SK-N-SH (cell line): ENCODE results near the gene SMS. TPM values are rescaled to one million over a fixed set of nuclear protein-coding genes. Genes with fewer than 3 reads are reported as not detected.
A peak's percentile ranks its signal among the peaks of the same experiment; 100 is the strongest.

ENCODE experiments used
- CTCF ChIA-PET: fragments of 300-600, 350-600 bp; formaldehyde crosslinking; extraction: SDS; loops from one replicate; lab custom pipeline; 2021; lab: Yijun Ruan, JAX
- POLR2A ChIA-PET: fragments of 350-600 bp; sonication (Branson Sonifier 250); formaldehyde crosslinking; extraction: SDS; loops from one replicate; lab custom pipeline; 2020; ENCODE audit warnings: antibody characterized with exemption, inconsistent platforms; lab: Yijun Ruan, JAX
- DNase-seq: peaks from one replicate; pipeline ENCODE4 v3.0.0; 2012
- H2AFZ ChIP-seq: fragments of 200-600 bp; sonication (generic); 2 replicates; pipeline ENCODE4 v1.8.1; 2016; ENCODE audit warnings: antibody characterized with exemption, mild to moderate bottlenecking, low read depth
- H3F3A ChIP-seq: fragments of 200-600 bp; sonication (generic); replicated peaks from 2 replicates; pipeline ENCODE3; 2016; ENCODE audit warnings: antibody characterized with exemption, mild to moderate bottlenecking; ENCODE audit not compliant: insufficient read depth
- H3K27ac ChIP-seq, 2 experiments: fragments of 200-500 bp in 1 of 2; fragments of 200-600 bp in 1 of 2; sonication (Bioruptor generic) in 1 of 2; sonication (generic), shearing (Covaris generic) in 1 of 2; 2 replicates each; pipeline versions ENCODE4 v1.5.1 to v1.6.1; 2014 to 2016; ENCODE audit warnings: low read depth in 2 of 2, inconsistent platforms in 1 of 2, low read length in 1 of 2, mild to moderate bottlenecking in 1 of 2, mixed read lengths in 1 of 2
- H3K27me3 ChIP-seq: fragments of 200-600 bp; sonication (generic), shearing (Covaris generic); 2 replicates; pipeline ENCODE4 v1.6.1; 2016; ENCODE audit warnings: mixed run types; ENCODE audit not compliant: insufficient read depth
- H3K36me3 ChIP-seq, 2 experiments: fragments of 200-500 bp in 1 of 2; fragments of 200-600 bp in 1 of 2; sonication (Bioruptor generic) in 1 of 2; sonication (generic) in 1 of 2; replicated peaks in 1 of 2; 2 replicates each; pipeline versions ENCODE3 to v1.5.1; 2014 to 2016; ENCODE audit warnings: low read length in 1 of 2, mild to moderate bottlenecking in 1 of 2; ENCODE audit not compliant: insufficient read depth in 2 of 2, control insufficient read depth in 1 of 2
- H3K4me1 ChIP-seq, 2 experiments: fragments of 200-500 bp in 1 of 2; fragments of 200-600 bp in 1 of 2; sonication (Bioruptor generic) in 1 of 2; sonication (generic), shearing (Covaris generic) in 1 of 2; 2 replicates each; pipeline versions ENCODE4 v1.5.1 to v1.6.1; 2014 to 2016; ENCODE audit warnings: low read depth in 1 of 2, low read length in 1 of 2, mixed run types in 1 of 2; ENCODE audit not compliant: insufficient read depth in 2 of 2, control insufficient read depth in 1 of 2
- H3K4me2 ChIP-seq: fragments of 200-600 bp; sonication (generic), shearing (Covaris generic); 2 replicates; pipeline ENCODE4 v1.6.1; 2017; ENCODE audit warnings: mixed run types
- H3K4me3 ChIP-seq, 2 experiments: fragments of 200-500 bp in 1 of 2; fragments of 200-600 bp in 1 of 2; sonication (Bioruptor generic) in 1 of 2; sonication (generic), shearing (Covaris generic) in 1 of 2; 2 replicates each; pipeline versions ENCODE4 v1.5.1 to v1.8.1; 2014 to 2016; ENCODE audit warnings: low read depth in 2 of 2, inconsistent platforms in 1 of 2, low read length in 1 of 2, mild to moderate bottlenecking in 1 of 2, mixed read lengths in 1 of 2, moderate library complexity in 1 of 2
- H3K79me2 ChIP-seq: fragments of 200-600 bp; sonication (generic); 2 replicates; pipeline ENCODE4 v1.8.1; 2017; ENCODE audit warnings: mild to moderate bottlenecking; ENCODE audit not compliant: insufficient read depth
- H3K9ac ChIP-seq: fragments of 200-600 bp; sonication (generic); 2 replicates; pipeline ENCODE4 v1.6.1; 2017; ENCODE audit warnings: mixed run types
- H3K9me2 ChIP-seq: fragments of 200-600 bp; sonication (generic); 2 replicates; pipeline ENCODE4 v1.6.1; 2017; ENCODE audit warnings: mixed run types
- H3K9me3 ChIP-seq: fragments of 200-600 bp; sonication (generic); 2 replicates; pipeline ENCODE4 v1.6.1; 2017; ENCODE audit warnings: mixed run types, mild to moderate bottlenecking, moderate library complexity
- H4K20me1 ChIP-seq: fragments of 200-600 bp; sonication (generic); 2 replicates; pipeline ENCODE4 v1.6.1; 2017; ENCODE audit warnings: mild to moderate bottlenecking, mixed run types; ENCODE audit not compliant: insufficient read depth
- CHD2 ChIP-seq: fragments of 150-350 bp; IDR thresholded peaks from 2 replicates; pipeline ENCODE4 v1.6.1; 2018; ENCODE audit warnings: low read length; ENCODE audit not compliant: partially characterized antibody
- CTCF ChIP-seq: fragments of 200-600 bp; sonication (generic); IDR thresholded peaks from 2 replicates; pipeline ENCODE4 v1.6.1; 2017; ENCODE audit warnings: antibody characterized with exemption, mild to moderate bottlenecking, moderate library complexity
- ELF1 ChIP-seq: IDR thresholded peaks from 2 replicates; pipeline ENCODE4 v1.4.0; 2012
- EP300 ChIP-seq, 2 experiments: IDR thresholded peaks; 2 replicates each; pipeline versions ENCODE4 v1.4.0 to v1.6.1; 2012; ENCODE audit warnings: borderline replicate concordance in 1 of 2, low read depth in 1 of 2, low read length in 1 of 2
- EZH2phosphoT487 ChIP-seq: fragments of 200-600 bp; sonication (generic); IDR thresholded peaks from 2 replicates; pipeline ENCODE4 v1.6.1; 2017; ENCODE audit warnings: low read depth, mixed run types, mild to moderate bottlenecking, antibody characterized with exemption, moderate library complexity, borderline replicate concordance
- FOSL2 ChIP-seq: IDR thresholded peaks from 2 replicates; pipeline ENCODE4 v1.4.0; 2012; ENCODE audit warnings: low read depth, mild to moderate bottlenecking, moderate library complexity, borderline replicate concordance
- FOXJ3 ChIP-seq: sonication (generic); formaldehyde crosslinking; IDR thresholded peaks from 2 replicates; pipeline ENCODE4 v1.5.1; 2020; ENCODE audit warnings: mild to moderate bottlenecking, missing genetic modification reagents
- FOXM1 ChIP-seq: IDR thresholded peaks from 2 replicates; pipeline ENCODE4 v1.4.0; 2012; ENCODE audit warnings: low read depth, mild to moderate bottlenecking
- GABPA ChIP-seq: IDR thresholded peaks from 2 replicates; pipeline ENCODE4 v1.4.0; 2012; ENCODE audit warnings: low read depth, mild to moderate bottlenecking
- IRF3 ChIP-seq: fragments of 150-350 bp; IDR thresholded peaks from 2 replicates; pipeline ENCODE4 v1.6.1; 2016; ENCODE audit warnings: mild to moderate bottlenecking, low read depth, low read length
- JUND ChIP-seq: IDR thresholded peaks from 2 replicates; pipeline ENCODE4 v1.4.0; 2012
- MAX ChIP-seq: IDR thresholded peaks from 2 replicates; pipeline ENCODE4 v1.4.0; 2012; ENCODE audit warnings: low read depth
- MEF2A ChIP-seq: IDR thresholded peaks from 2 replicates; pipeline ENCODE4 v1.4.0; 2012; ENCODE audit warnings: low read depth, borderline replicate concordance
- MXI1 ChIP-seq: IDR thresholded peaks from 2 replicates; pipeline ENCODE4 v1.6.1; 2012; ENCODE audit warnings: mild to moderate bottlenecking, low read depth, low read length, improper control_type of control experiment
- NFIC ChIP-seq: IDR thresholded peaks from 2 replicates; pipeline ENCODE4 v1.4.0; 2012; ENCODE audit warnings: borderline replicate concordance
- NRF1 ChIP-seq: IDR thresholded peaks from 2 replicates; pipeline ENCODE4 v1.6.1; 2012; ENCODE audit warnings: low read depth, mild to moderate bottlenecking, low read length
- PBX3 ChIP-seq: IDR thresholded peaks from 2 replicates; pipeline ENCODE4; 2012
- POLR2AphosphoS5 ChIP-seq: IDR thresholded peaks from 2 replicates; pipeline ENCODE4 v1.6.1; 2012; ENCODE audit warnings: low read depth, low read length
- RAD21 ChIP-seq: IDR thresholded peaks from 2 replicates; pipeline ENCODE4 v1.6.1; 2012; ENCODE audit warnings: mild to moderate bottlenecking, low read length
- RCOR1 ChIP-seq: fragments of 150-350 bp; IDR thresholded peaks from 2 replicates; pipeline ENCODE4 v1.6.1; 2017; ENCODE audit warnings: antibody characterized with exemption, low read length
- RFX5 ChIP-seq: IDR thresholded peaks from 2 replicates; pipeline ENCODE4 v1.6.1; 2012; ENCODE audit warnings: mild to moderate bottlenecking, improper control_type of control experiment, low read length
- RXRA ChIP-seq: IDR thresholded peaks from 2 replicates; pipeline ENCODE4 v1.4.0; 2012; ENCODE audit warnings: low read depth, mild to moderate bottlenecking, borderline replicate concordance
- SIN3A ChIP-seq: IDR thresholded peaks from 2 replicates; pipeline ENCODE4 v1.6.1; 2012; ENCODE audit warnings: low read depth, mild to moderate bottlenecking, low read length, moderate library complexity, borderline replicate concordance
- TCF12 ChIP-seq: IDR thresholded peaks from 2 replicates; pipeline ENCODE4 v1.4.0; 2012
- TEAD4 ChIP-seq: IDR thresholded peaks from 2 replicates; pipeline ENCODE4 v1.4.0; 2012; ENCODE audit warnings: mild to moderate bottlenecking, borderline replicate concordance; ENCODE audit not compliant: insufficient read depth
- WGBS: methylation state at CpG from one replicate; pipeline ENCODE4 v1.1.6; 2017; ENCODE audit warnings: low lambda C conversion rate; 5-methylcytosine and 5-hydroxymethylcytosine counted together
- polyA plus RNA-seq, 3 experiments: library from polyadenylated mRNA; depleted of rRNA; stranded (reverse); fragments of >200 nt; gene quantifications; 2 replicates each; pipeline ENCODE4 v1.2.3, GENCODE V29; 2012

The SMS gene
- polyA plus RNA-seq, 1 of the 3 experiments (the other 2 are of a cell fraction), result 116 TPM

- Histone ChIP-seq H4K20me1 (no peaks in the 10 kb centered on the region), H3K9ac (no peak overlapping the region), H3K36me3 (no peaks in the 10 kb centered on the region), H3K27me3 (no peaks in the 10 kb centered on the region), H2AFZ (0 out of 2 replicates have a peak overlapping the region, but pooled peaks have one; percentile 64), H3K9me3 (no peaks in the 10 kb centered on the region), H3K4me2 (no peak overlapping the region), H3K79me2 (no peaks in the 10 kb centered on the region), H3F3A (peaks cover 46% of the 10 kb centered on the region), H3K4me1 (peaks cover 0 to 18% of the 10 kb centered on the region in 2 experiments; a peak in 2 of 4 replicates), H3K27ac (peak overlapping the region in 1 of 2 experiments; percentile 88; a peak in 1 of 4 replicates), H3K4me3 (no peak overlapping the region), H3K9me2 (no peaks in the 10 kb centered on the region)
- TF ChIP-seq CHD2 (no peak), RCOR1 (no peak), FOSL2 (no peak), GABPA (no peak), NFIC (no peak), SIN3A (no peak), FOXM1 (no peak), ELF1 (no peak), JUND (no peak), POLR2AphosphoS5 (no peak), FOXJ3 (CRISPR knock-in tag) (no peak), TEAD4 (no peak), RAD21 (no peak), RFX5 (no peak)
- 31% methylated on average over 1 of the region's 1 CpG for WGBS
- ChIA-PET CTCF (interaction anchor here (1.3 kb wide), 1 partner anchor 54 kb away, joined by 3 read pairs; no protein-coding TSS in a partner anchor), POLR2A (no interaction called here)
- no peak for DNase-seq
These were observed 9.5 kb upstream of the SMS start for GRCh38 chrX:21930986-21931385.

- WGBS, result 33% methylated on average over 11 of the region's 11 CpGs
These were observed 8.1 kb upstream of the SMS start for GRCh38 chrX:21932292-21933002.

More at GRCh38 chrX:21932292-21933002, 8.1 kb upstream of the SMS start:
- H3F3A ChIP-seq, result peaks cover 35% of the 10 kb centered on the region
- H3K27ac ChIP-seq, result peak overlapping the region; percentile 39 to 88; a peak in 3 of 4 replicates
- no peaks in the 10 kb centered on the region for H3K9me3 ChIP-seq
- DNase-seq, result no peak
- peak overlapping the region; percentile 48; the same call in 1 of the 2 replicates for H3K4me2 ChIP-seq
- H3K79me2 ChIP-seq, result no peaks in the 10 kb centered on the region
- H3K9me2 ChIP-seq, result no peaks in the 10 kb centered on the region
- TF ChIP-seq EZH2phosphoT487, result no peak
- TF ChIP-seq MEF2A, result no peak
- TF ChIP-seq JUND, result peak; percentile 71
- peak; percentile 41 for TF ChIP-seq CTCF
- TF ChIP-seq PBX3, result peak; percentile 61
- TF ChIP-seq MAX, result peak; percentile 81
- no peak for TF ChIP-seq NRF1
- TF ChIP-seq MXI1, result no peak
- peak; percentile 61; the same call in 1 of the 2 replicates for TF ChIP-seq FOSL2
- peak; percentile 23; the same call in 1 of the 2 replicates for TF ChIP-seq POLR2AphosphoS5
- no peak for TF ChIP-seq IRF3
- TF ChIP-seq EP300 (IDR thresholded peaks at IDR 0.05; ENCODE audit: borderline replicate concordance in 1 of 2, low read depth in 1 of 2, low read length in 1 of 2), result peak in 1 of 2 experiments; percentile 43; a peak in 1 of 4 replicates
- TF ChIP-seq RXRA, result 0 out of 2 replicates have a peak, but pooled peaks have one; percentile 50
- TF ChIP-seq TCF12, result peak; percentile 54
- no peak for TF ChIP-seq RFX5
- TF ChIP-seq ELF1, result peak; percentile 23; the same call in 1 of the 2 replicates
- peak; percentile 63 for TF ChIP-seq NFIC
- ChIA-PET CTCF (interaction anchor here (1.3 kb wide), 1 partner anchor 53 kb away, joined by 3 read pairs; no protein-coding TSS in a partner anchor), POLR2A (no interaction called here)
- peak overlapping the region in 1 of 2 experiments; percentile 23; a peak in 1 of 4 replicates for H3K4me3 ChIP-seq
- no peaks in the 10 kb centered on the region for H3K36me3 ChIP-seq
- no peaks in the 10 kb centered on the region for H4K20me1 ChIP-seq
- H3K9ac ChIP-seq, result peak overlapping the region; percentile 40; the same call in 1 of the 2 replicates
- peaks cover 0 to 8% of the 10 kb centered on the region in 2 experiments; a peak in 2 of 4 replicates for H3K4me1 ChIP-seq
- H2AFZ ChIP-seq, result peak overlapping the region; percentile 81; the same call in 1 of the 2 replicates
- no peaks in the 10 kb centered on the region for H3K27me3 ChIP-seq
